ENCODE results near the gene ECM2.
"Not testable (repeated sequence)": the region's sequence is repeated elsewhere in the genome, so short reads cannot be mapped to it uniquely, and the experiment has no call there.

- TF ChIP-seq CTCF, POLR2A (IDR thresholded peaks at IDR 0.05): not testable (repeated sequence)
Observed at GRCh38 chr9:92571871-92572270, 36.1 kb upstream of the ECM2 start.

All from adrenal gland (tissue), 5 donors.